ACC112 (cell line): ENCODE results near the gene TRNT1.

Experiments
- H2AFZ ChIP-seq: fragments of 200-600 bp; sonication (generic); one replicate; pipeline ENCODE4 v1.6.0; 2017; ENCODE audit warnings: antibody characterized with exemption, low read length; ENCODE audit not compliant: unreplicated experiment
- H3K27ac ChIP-seq: fragments of 200-600 bp; sonication (generic); 2 replicates; pipeline ENCODE4 v1.5.1; 2014; ENCODE audit warnings: low read depth, mild to moderate bottlenecking, antibody characterized with exemption, low read length, moderate library complexity
- H3K27me3 ChIP-seq: fragments of 200-600 bp; sonication (generic); 2 replicates; pipeline ENCODE4 v1.6.1; 2014; ENCODE audit warnings: mild to moderate bottlenecking, antibody characterized with exemption, low read length, moderate library complexity, mixed read lengths; ENCODE audit not compliant: insufficient read depth
- H3K36me3 ChIP-seq: fragments of 200-600 bp; sonication (generic); 2 replicates; pipeline ENCODE4 v1.6.1; 2016; ENCODE audit warnings: mild to moderate bottlenecking, antibody characterized with exemption, low read length, moderate library complexity, mixed read lengths; ENCODE audit not compliant: insufficient read depth
- H3K4me1 ChIP-seq: fragments of 200-600 bp; sonication (generic); one replicate; pipeline ENCODE4 v1.6.1; 2016; ENCODE audit warnings: low read length, mixed read lengths; ENCODE audit not compliant: insufficient read depth, unreplicated experiment, control insufficient read depth
- H3K4me3 ChIP-seq: fragments of 200-600 bp; sonication (generic); 2 replicates; pipeline ENCODE4 v1.5.1; 2014; ENCODE audit warnings: mild to moderate bottlenecking, low read depth, low read length
- H3K79me2 ChIP-seq: fragments of 200-600 bp; sonication (generic); one replicate; pipeline ENCODE4 v1.6.0; 2016; ENCODE audit warnings: low read length; ENCODE audit not compliant: control insufficient read depth, unreplicated experiment, insufficient read depth

The TRNT1 gene

DNA sequence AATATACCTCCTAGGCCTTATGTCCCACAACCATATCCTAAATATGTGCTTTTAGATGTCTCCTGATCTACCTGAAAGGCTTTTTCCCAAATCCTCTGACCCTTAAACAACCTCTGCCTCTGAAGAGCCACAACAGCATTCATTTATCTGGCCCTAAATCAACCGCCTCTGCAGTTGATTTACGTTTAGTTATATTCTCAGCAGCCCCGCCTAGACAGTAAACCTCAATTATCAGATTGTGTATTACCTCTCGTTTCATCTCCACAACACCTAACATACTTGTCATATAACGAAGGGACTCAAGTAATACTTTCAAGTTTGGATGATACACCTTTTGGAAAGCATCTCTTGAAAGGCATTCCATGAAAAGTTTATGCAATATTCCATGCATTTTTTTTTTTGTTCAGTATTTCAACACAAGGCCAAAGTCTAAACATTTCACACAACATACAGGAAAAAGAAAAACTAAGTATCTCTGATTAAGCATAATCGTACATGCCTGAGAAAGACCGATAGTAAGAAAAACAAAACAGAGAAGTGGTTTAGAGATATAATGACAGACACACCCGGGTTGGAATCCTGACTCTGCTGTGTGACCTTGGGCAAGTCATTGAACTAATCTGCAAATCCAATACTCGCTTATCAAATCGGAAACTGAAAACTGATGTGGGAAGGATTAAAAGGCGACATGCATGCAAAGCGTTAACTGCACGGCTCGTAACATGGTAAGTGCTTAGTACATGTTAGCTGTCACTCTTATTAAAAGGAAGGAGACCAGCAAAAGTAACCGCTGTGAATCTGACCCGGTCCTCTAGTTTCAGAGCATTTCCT lies 52.0 kb downstream of the TRNT1 start:
- H3K79me2 ChIP-seq: peaks cover 35% of the 10 kb centered on the region
- H2AFZ ChIP-seq: peak overlapping the region; percentile 88
- H3K27ac ChIP-seq: no peak overlapping the region

GRCh38 chr3:3179407-3180094 lies 52.8 kb downstream of the TRNT1 start, which contains the start of gene CRBN:
TSS of gene CRBN (minus strand) at chr3:3179691. CDS start at chr3:3179687, 4 bp downstream.
- Histone ChIP-seq H3K79me2 (peaks cover 35% of the 10 kb centered on the region), H3K36me3 (no peaks in the 10 kb centered on the region), H3K4me3 (peak within 1 kb of the TSS; percentile 99), H3K27ac (no peak within 1 kb of the TSS), H3K27me3 (peaks cover 11% of the 10 kb centered on the region), H3K4me1 (peaks cover 22% of the 10 kb centered on the region), H2AFZ (peak within 1 kb of the TSS; percentile 88)

More for the DNA sequence above, 52.0 kb downstream of the TRNT1 start:
- Histone ChIP-seq H3K36me3 (no peaks in the 10 kb centered on the region; the same call in 1 of the 2 replicates), H3K27me3 (peaks cover 4% of the 10 kb centered on the region; the same call in 1 of the 2 replicates), H3K4me1 (peaks cover 22% of the 10 kb centered on the region), H3K4me3 (peak overlapping the region; percentile 99)

GRCh38 chr3:3180456-3180855 lies 53.7 kb downstream of the TRNT1 start:
- peak overlapping the region; percentile 57 for H2AFZ ChIP-seq
- 0 out of 2 replicates have a peak overlapping the region, but pooled peaks have one; percentile 99 for H3K4me3 ChIP-seq
- H3K79me2 ChIP-seq: peaks cover 34% of the 10 kb centered on the region
- H3K27ac ChIP-seq: no peak overlapping the region
- no peaks in the 10 kb centered on the region for H3K36me3 ChIP-seq
- peaks cover 22% of the 10 kb centered on the region for H3K4me1 ChIP-seq
- H3K27me3 ChIP-seq: peaks cover 20% of the 10 kb centered on the region

GRCh38 chr3:3184876-3185275 lies 58.1 kb downstream of the TRNT1 start:
- Histone ChIP-seq H2AFZ (no peak overlapping the region), H3K4me1 (peaks cover 8% of the 10 kb centered on the region), H3K79me2 (no peaks in the 10 kb centered on the region), H3K36me3 (no peaks in the 10 kb centered on the region), H3K27me3 (peaks cover 45% of the 10 kb centered on the region), H3K4me3 (no peak overlapping the region), H3K27ac (no peak overlapping the region)

DNA sequence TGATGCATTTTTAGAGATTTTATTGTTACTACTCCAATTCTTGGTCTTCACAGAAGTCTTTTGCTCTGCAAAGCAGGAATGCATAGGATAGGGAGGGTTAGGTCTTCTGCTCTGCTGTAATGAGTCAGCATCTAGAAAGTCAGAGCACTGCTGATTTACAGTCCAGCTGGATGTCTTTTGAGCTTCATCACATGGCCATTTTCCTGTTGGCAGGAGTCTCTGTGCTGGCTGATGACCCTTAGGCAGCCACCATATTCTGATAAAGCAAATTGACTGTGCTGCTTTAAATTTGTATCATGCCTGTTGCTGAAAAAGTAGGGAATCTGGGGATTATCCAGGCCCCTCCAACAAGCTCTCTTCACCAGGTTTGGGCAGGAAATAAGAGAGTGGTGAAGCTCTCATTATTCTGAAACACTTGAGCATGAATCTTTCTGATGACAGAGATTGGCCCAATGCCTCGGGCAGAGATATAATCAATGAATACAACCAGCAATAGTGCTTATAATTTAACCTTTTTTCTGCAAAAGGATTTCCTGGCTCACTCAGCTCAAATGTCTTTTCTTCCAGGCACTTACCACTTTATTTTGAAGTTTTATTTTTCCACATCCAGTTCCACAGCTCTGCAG lies 62.5 kb downstream of the TRNT1 start:
- no peak overlapping the region for H3K27ac ChIP-seq
- no peak overlapping the region for H2AFZ ChIP-seq
- no peaks in the 10 kb centered on the region for H3K79me2 ChIP-seq
- no peaks in the 10 kb centered on the region for H3K36me3 ChIP-seq
- no peaks in the 10 kb centered on the region for H3K4me1 ChIP-seq
- no peak overlapping the region for H3K4me3 ChIP-seq
- peaks cover 74% of the 10 kb centered on the region for H3K27me3 ChIP-seq

GRCh38 chr3:3189961-3190360 lies 63.2 kb downstream of the TRNT1 start:
- peaks cover 73% of the 10 kb centered on the region for H3K27me3 ChIP-seq
- no peak overlapping the region for H3K27ac ChIP-seq
- no peaks in the 10 kb centered on the region for H3K79me2 ChIP-seq
- H3K4me3 ChIP-seq: no peak overlapping the region
- no peaks in the 10 kb centered on the region for H3K4me1 ChIP-seq
- H2AFZ ChIP-seq: no peak overlapping the region
- no peaks in the 10 kb centered on the region for H3K36me3 ChIP-seq

DNA sequence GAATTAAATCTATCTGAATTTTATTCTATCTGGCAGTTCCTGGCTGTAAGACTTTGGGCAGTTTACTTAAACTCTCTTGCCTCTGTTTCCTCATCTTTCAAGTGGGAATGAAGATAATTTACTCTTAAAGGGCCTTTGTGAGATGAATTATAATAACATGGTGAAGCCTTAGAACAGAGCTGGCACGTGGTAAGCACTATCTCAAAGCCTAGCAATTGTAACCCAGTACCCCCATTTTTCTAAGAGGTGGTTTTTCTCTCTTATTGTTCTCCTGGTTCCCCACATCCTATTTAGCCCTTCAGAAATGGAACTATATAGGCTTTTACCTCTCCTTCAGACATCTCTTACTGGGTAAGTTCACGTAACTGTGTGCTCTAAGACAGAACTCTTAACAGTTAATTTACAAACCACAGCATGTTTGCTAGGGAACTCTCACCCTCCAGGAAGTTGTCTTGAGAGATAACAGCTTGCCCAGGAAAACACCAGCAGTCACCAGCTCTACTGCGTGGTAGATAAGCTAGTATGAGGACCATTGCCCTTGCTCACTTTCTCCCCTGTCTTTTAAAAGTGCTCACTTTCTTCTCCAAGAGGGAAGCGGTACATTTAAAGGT lies 65.0 kb downstream of the TRNT1 start:
- Histone ChIP-seq H3K79me2 (no peaks in the 10 kb centered on the region), H2AFZ (no peak overlapping the region), H3K27me3 (peaks cover 66% of the 10 kb centered on the region), H3K36me3 (no peaks in the 10 kb centered on the region), H3K4me3 (no peak overlapping the region), H3K4me1 (no peaks in the 10 kb centered on the region), H3K27ac (no peak overlapping the region)

DNA sequence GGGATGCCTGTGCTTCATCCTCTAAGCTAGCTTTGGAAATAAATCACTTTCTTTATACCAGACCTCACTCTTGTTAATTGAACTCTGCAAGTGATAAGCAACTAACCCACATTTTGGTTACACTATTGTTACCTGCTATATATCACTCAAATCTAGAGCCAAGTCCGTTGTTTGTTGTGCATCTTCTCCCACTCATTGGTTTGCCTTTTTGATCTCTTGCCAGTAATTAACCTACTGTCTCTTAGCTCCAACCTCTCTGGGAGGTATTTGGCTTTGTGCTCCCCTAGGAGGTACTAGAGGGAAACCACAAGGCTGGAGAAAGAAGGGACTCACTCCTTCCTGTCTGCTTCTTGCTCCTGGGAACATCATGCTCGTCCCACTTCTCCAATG lies 65.5 kb downstream of the TRNT1 start:
- no peak overlapping the region for H2AFZ ChIP-seq
- H3K79me2 ChIP-seq: no peaks in the 10 kb centered on the region
- peaks cover 69% of the 10 kb centered on the region for H3K27me3 ChIP-seq
- no peak overlapping the region for H3K4me3 ChIP-seq
- H3K36me3 ChIP-seq: no peaks in the 10 kb centered on the region
- H3K27ac ChIP-seq: no peak overlapping the region
- no peaks in the 10 kb centered on the region for H3K4me1 ChIP-seq

GRCh38 chr3:3194861-3195260 lies 68.1 kb downstream of the TRNT1 start:
- peaks cover 76% of the 10 kb centered on the region for H3K27me3 ChIP-seq
- no peak overlapping the region for H3K27ac ChIP-seq
- H3K36me3 ChIP-seq: no peaks in the 10 kb centered on the region
- H3K79me2 ChIP-seq: no peaks in the 10 kb centered on the region
- no peak overlapping the region for H2AFZ ChIP-seq
- no peak overlapping the region for H3K4me3 ChIP-seq
- no peaks in the 10 kb centered on the region for H3K4me1 ChIP-seq

GRCh38 chr3:3196148-3196861 lies 69.6 kb downstream of the TRNT1 start:
- Histone ChIP-seq H3K79me2 (no peaks in the 10 kb centered on the region), H2AFZ (no peak overlapping the region), H3K4me3 (no peak overlapping the region), H3K4me1 (no peaks in the 10 kb centered on the region), H3K36me3 (no peaks in the 10 kb centered on the region), H3K27ac (no peak overlapping the region), H3K27me3 (peaks cover 62% of the 10 kb centered on the region)
